Measurements from ENCODE around the gene CNST.
A peak's percentile ranks its signal among the peaks of the same experiment; 100 is the strongest.
"Not testable (repeated sequence)": the region's sequence is repeated elsewhere in the genome, so short reads cannot be mapped to it uniquely, and the experiment has no call there.

Gene CNST

GRCh38 chr1:246680696-246681130 lies 114.5 kb downstream of the CNST start:
- DNase-seq (ENCODE audit: low read depth in 1 of 2, low spot score in 1 of 2): no peak
- in situ Hi-C loops (cut with HindIII; ENCODE audit: low pct_unique_long_range_greater_than_20kb, low sequenced_read_pairs): no loop called here

GRCh38 chr1:246681900-246682895 lies 115.9 kb downstream of the CNST start:
- in situ Hi-C loops (cut with HindIII; ENCODE audit: low pct_unique_long_range_greater_than_20kb, low sequenced_read_pairs): no loop called here
- no peak for TF ChIP-seq JUND (IDR thresholded peaks at IDR 0.05; ENCODE audit: low read depth)
- DNase-seq (ENCODE audit: low read depth in 1 of 2, low spot score in 1 of 2): no peak

More at GRCh38 chr1:246680696-246681130, 114.5 kb downstream of the CNST start:
- TF ChIP-seq JUND (IDR thresholded peaks at IDR 0.05; ENCODE audit: low read depth): no peak

GRCh38 chr1:246683521-246683920 lies 117.3 kb downstream of the CNST start:
- in situ Hi-C loops (cut with HindIII; ENCODE audit: low pct_unique_long_range_greater_than_20kb, low sequenced_read_pairs): no loop called here
- no peak for DNase-seq (ENCODE audit: low read depth in 1 of 2, low spot score in 1 of 2)

GRCh38 chr1:246687002-246687401 lies 120.7 kb downstream of the CNST start:
- TF ChIP-seq JUND (IDR thresholded peaks at IDR 0.05; ENCODE audit: low read depth): no peak
- in situ Hi-C loops (cut with HindIII; ENCODE audit: low pct_unique_long_range_greater_than_20kb, low sequenced_read_pairs): no loop called here
- DNase-seq (ENCODE audit: low read depth in 1 of 2, low spot score in 1 of 2): no peak

More at GRCh38 chr1:246683521-246683920, 117.3 kb downstream of the CNST start:
- TF ChIP-seq JUND (IDR thresholded peaks at IDR 0.05; ENCODE audit: low read depth): no peak

- in situ Hi-C loops (cut with HindIII; ENCODE audit: low pct_unique_long_range_greater_than_20kb, low sequenced_read_pairs): no loop called here
- TF ChIP-seq JUND (IDR thresholded peaks at IDR 0.05; ENCODE audit: low read depth): no peak
- peak; percentile 89 to 91 for DNase-seq (ENCODE audit: low read depth in 1 of 2, low spot score in 1 of 2)
These were observed 123.3 kb downstream of the CNST start for GRCh38 chr1:246689409-246690008.

GRCh38 chr1:246690100-246690499 lies 123.8 kb downstream of the CNST start:
- DNase-seq (ENCODE audit: low read depth in 1 of 2, low spot score in 1 of 2): no peak
- TF ChIP-seq JUND (IDR thresholded peaks at IDR 0.05; ENCODE audit: low read depth): no peak
- in situ Hi-C loops (cut with HindIII; ENCODE audit: low pct_unique_long_range_greater_than_20kb, low sequenced_read_pairs): no loop called here

- TF ChIP-seq JUND (IDR thresholded peaks at IDR 0.05; ENCODE audit: low read depth): no peak
- in situ Hi-C loops (cut with HindIII; ENCODE audit: low pct_unique_long_range_greater_than_20kb, low sequenced_read_pairs): no loop called here
- DNase-seq (ENCODE audit: low read depth in 1 of 2, low spot score in 1 of 2): no peak
These were observed 125.6 kb downstream of the CNST start for GRCh38 chr1:246691622-246692495.

- in situ Hi-C loops (cut with HindIII; ENCODE audit: low pct_unique_long_range_greater_than_20kb, low sequenced_read_pairs); DNase-seq (ENCODE audit: low read depth in 1 of 2, low spot score in 1 of 2): not testable (repeated sequence)
These were observed 128.1 kb downstream of the CNST start for GRCh38 chr1:246694213-246694895.

GRCh38 chr1:246695136-246695535 lies 128.9 kb downstream of the CNST start:
- no peak for TF ChIP-seq JUND (IDR thresholded peaks at IDR 0.05; ENCODE audit: low read depth)
- no peak for DNase-seq (ENCODE audit: low read depth in 1 of 2, low spot score in 1 of 2)
- in situ Hi-C loops (cut with HindIII; ENCODE audit: low pct_unique_long_range_greater_than_20kb, low sequenced_read_pairs): no loop called here

GRCh38 chr1:246695666-246696065 lies 129.4 kb downstream of the CNST start:
- TF ChIP-seq JUND (IDR thresholded peaks at IDR 0.05; ENCODE audit: low read depth): no peak
- in situ Hi-C loops (cut with HindIII; ENCODE audit: low pct_unique_long_range_greater_than_20kb, low sequenced_read_pairs): no loop called here
- DNase-seq (ENCODE audit: low read depth in 1 of 2, low spot score in 1 of 2): no peak

- TF ChIP-seq JUND (IDR thresholded peaks at IDR 0.05; ENCODE audit: low read depth): no peak
- no peak for DNase-seq (ENCODE audit: low read depth in 1 of 2, low spot score in 1 of 2)
- in situ Hi-C loops (cut with HindIII; ENCODE audit: low pct_unique_long_range_greater_than_20kb, low sequenced_read_pairs): no loop called here
These were observed 132.3 kb downstream of the CNST start for GRCh38 chr1:246698466-246699094.

All from T47D (cell line).